Measurements from ENCODE around the gene MEGF8.

DNA sequence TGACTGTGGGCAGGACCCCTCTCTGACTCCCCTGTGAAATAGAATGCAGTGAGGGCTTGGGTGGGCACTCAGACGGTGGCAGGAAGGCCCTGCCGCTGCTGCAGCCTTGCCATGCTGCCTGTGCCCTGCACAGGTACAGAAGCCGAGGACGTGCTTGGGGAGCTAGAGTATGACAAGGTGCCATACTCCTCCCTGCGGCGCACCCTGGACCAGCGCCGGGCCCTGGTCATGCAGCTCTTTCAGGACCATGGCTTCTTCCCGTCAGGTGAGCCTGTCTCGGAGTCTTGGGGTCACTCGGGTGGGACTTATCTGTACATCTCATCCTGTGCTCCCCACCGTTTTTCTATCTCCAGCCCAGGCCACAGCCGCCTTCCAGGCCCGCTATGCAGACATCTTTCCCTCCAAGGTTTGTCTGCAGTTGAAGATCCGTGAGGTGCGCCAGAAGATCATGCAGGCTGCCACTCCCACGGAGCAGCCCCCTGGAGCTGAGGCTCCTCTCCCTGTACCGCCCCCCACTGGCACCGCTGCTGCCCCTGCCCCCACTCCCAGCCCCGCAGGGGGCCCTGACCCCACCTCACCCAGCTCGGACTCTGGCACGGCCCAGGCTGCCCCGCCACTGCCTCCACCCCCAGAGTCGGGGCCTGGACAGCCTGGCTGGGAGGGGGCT, 30.8 kb upstream of the MEGF8 start:
- no peak for TF ChIP-seq EP300 (IDR thresholded peaks at IDR 0.05; ENCODE audit: borderline replicate concordance)
- TF ChIP-seq CREB1 (IDR thresholded peaks at IDR 0.05; ENCODE audit: low read depth) = no peak

Measured in Ishikawa (cell line).